Measurements from ENCODE around the gene IFT172.
"Not testable (repeated sequence)": the region's sequence is repeated elsewhere in the genome, so short reads cannot be mapped to it uniquely, and the experiment has no call there.

Gene IFT172

GRCh38 chr2:27489498-27490397, at the start of gene IFT172:
Gene IFT172 (minus strand): TSS chr2:27489743. CDS start chr2:27489653, 90 bp downstream.
- peak; percentile 91 to 97 (median 96) for DNase-seq

DNA sequence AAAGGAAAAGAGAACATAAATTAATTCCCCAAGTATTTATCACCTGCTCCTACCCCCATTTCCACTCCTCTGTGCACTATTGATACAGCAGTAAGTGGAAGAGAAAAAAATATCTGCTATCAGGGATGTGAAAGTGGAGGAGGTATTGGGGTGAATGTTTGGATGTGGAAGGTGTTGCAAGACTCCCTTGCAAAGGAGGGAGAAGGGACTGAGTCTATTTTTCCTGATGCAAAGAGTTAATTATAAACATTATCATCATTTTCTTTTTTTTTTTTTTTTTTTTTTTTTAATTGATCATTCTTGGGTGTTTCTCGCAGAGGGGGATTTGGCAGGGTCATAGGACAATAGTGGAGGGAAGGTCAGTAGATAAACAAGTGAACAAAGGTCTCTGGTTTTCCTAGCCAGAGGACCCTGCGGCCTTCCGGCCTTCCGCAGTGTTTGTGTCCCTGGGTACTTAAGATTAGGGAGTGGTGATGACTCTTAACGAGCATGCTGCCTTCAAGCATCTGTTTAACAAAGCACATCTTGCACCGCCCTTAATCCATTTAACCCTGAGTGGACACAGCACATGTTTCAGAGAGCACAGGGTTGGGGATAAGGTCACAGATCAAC, 49.4 kb upstream of the IFT172 start:
- not testable (repeated sequence) for DNase-seq

- no peak for DNase-seq
These were observed 47.7 kb upstream of the IFT172 start for GRCh38 chr2:27537287-27537686.

- DNase-seq = no peak
These were observed 42.4 kb upstream of the IFT172 start for GRCh38 chr2:27531983-27532382.

DNA sequence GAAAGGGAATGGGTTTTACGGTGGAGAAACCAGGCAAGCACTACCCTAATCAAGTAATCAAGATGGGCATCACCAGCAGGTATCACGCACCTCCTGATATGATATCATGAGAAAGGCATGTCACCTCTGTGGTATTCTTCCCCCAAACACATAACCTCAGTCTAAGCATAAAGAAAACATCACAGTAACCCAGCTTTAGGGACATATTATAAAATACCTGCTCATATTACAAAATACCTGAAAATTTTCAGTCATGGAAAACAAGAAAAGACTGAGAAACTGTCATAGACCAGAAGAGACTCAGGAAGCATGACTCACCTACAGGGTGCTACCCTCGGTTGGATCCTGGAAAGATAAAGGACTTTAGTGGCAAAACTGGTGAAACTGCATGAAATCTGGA, 37.6 kb upstream of the IFT172 start:
- no peak for DNase-seq

GRCh38 chr2:27522400-27522945, 32.9 kb upstream of the IFT172 start:
- DNase-seq = no peak

- DNase-seq = no peak
These were observed 30.8 kb upstream of the IFT172 start for GRCh38 chr2:27520316-27520715.

- no peak for DNase-seq
These were observed 29.2 kb upstream of the IFT172 start for GRCh38 chr2:27518782-27519113.

GRCh38 chr2:27518113-27518781, 28.7 kb upstream of the IFT172 start:
- no peak for DNase-seq

DNA sequence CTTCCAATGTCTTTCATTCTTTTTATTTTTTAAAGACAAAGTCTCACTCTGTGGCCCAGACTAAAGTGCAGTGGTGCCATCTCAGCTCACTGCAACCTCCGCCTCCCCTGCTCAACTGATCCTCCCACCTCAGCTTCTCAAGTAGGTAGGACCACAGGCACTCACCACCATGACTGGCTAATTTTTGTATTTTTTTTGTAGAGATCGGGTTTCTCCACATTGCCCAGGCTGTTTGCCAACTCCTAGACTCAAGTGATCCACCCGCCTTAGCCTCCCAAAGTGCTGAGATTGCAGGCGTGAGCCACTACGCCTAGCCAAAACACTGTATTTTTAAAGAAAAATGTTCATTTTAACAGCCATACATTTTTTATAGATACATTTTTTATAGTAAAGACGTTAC, 19.8 kb upstream of the IFT172 start:
- no peak for DNase-seq

DNA sequence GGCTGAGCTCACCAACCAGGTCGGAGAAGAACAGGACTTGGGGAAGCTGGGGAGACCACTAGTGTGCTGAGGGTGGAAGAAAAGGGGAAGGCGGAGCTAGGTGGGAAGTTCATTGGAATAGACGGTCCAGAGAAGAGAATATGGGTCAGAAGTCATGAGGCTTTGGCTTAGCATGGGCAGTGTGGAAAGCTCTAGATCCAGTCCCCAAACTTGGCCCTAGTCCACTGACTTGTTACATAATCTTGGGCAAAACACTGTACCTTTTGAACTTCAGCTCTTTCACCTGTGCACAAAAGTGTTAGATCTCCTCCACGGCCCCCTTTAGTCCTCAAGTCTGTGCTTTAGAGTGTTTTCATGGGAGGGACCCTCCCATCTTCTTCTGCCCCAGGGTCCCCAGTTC, 17.8 kb upstream of the IFT172 start:
- no peak for DNase-seq

DNA sequence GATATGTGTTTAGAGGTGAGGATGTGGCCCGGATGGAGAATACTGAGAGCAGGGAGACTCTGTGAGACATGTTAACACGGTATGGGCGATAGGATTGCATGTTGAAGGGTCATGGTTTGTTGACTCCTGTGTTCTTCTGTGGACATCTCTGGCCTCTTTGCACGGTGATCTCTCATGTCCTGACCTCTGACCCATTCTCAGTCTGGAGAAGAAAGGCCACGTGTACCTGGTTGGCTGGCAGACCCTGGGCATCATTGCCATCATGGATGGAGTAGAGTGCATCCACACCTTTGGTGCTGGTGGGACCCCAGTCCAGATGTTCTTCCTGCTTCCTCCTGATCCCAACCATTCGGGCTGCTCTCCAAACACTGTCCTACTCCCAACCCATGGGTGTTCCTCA, 17.0 kb upstream of the IFT172 start:
- no peak for DNase-seq

DNA sequence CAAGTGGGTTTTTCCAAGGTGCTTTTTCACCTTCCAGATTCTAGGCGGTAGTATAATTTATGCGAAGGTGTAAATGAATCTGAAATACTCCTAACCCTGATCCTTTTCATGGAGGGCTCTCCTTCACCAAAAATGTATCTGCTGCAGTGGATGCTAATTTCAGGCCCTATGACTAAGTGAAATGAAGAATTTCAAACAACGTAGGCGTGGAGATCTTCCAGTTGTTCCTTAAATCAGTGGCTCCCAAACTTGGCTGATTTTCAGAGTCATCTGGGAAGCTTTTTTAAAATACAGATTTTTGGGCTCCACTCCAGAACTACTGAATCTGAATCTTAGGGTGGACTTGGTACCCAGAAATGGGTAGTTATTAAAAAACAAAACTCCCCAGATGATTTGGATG, 12.6 kb upstream of the IFT172 start:
- no peak for DNase-seq

DNA sequence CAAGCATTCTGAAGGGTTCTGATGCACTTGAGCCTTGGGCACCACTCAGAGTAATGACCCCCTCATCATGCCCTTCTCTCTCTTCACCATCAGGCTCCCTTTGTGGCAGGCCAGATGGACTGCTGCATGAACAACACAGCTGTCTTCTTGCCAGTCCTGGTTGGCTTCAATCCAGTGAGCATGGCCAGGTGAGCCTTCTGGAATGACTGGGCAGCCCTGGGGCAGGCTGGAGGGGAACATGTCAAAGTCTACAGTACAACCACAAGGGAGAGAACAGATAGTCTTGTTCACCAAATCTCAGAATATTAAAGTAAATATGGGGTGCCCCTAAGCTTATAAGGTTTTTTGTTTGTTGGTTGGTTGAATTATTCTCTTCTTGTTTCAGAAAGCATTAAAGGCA, 11.5 kb upstream of the IFT172 start:
- no peak for DNase-seq

GRCh38 chr2:27498975-27499374, 9.4 kb upstream of the IFT172 start:
- DNase-seq = no peak

DNA sequence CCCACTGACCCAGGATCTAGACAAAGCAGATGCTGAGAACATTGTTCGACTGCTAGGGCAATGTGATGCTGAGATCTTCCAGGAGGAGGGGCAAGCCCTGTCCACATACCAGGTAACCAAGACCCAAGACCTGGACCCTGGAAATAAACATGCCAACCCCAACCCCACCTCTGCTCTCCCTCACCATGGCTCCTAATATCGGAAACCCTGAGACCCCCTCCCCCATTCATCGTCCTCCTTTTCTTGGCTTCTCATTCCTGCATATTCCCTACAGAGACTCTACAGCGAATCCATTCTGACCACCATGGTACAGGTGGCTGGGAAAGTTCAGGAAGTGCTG, 7.7 kb upstream of the IFT172 start:
- DNase-seq = no peak

- DNase-seq = no peak
These were observed 7.1 kb upstream of the IFT172 start, which contains the start of gene GCKR for GRCh38 chr2:27496357-27497287. Gene GCKR (plus strand): TSS chr2:27496839. CDS start chr2:27496905, 66 bp downstream.

- no peak for DNase-seq
These were observed 6.4 kb upstream of the IFT172 start for GRCh38 chr2:27495840-27496356.

DNA sequence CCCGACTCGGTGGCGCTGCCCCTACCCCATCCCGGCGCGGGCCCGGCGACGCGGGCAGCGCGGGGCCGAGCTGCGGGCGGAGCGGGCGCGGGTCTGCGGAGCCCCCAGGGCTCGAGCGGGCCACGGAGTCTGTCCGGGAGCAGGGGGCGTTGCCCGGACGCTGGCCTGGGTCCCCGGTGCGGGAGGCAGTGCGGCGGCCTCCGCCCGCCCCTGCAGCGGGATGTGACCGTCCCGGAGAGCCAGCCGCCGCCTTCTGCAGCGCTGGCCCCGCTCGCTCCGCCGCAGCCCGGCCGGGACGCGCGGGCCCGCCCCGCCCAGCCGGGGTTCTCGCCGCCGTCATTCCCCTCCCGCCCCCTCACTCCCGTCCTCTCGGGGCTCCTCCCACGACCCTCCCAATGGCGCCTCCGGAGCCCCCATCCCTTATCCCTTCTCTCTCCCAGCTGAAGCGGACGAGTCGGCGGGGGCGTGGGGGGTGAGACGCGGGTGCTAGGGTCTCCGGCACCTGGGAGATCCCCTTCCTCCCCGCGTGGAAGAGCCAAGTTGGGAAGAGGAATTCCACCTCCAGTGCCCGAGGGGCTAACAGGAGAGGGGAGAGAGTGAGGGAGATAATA, 5.5 kb upstream of the IFT172 start, which contains the start of gene FNDC4:
Gene FNDC4 (minus strand): TSS at position 257 of the 611 bp plus-strand sequence. CDS start 521 bp downstream, outside the sequence.
- no peak for DNase-seq

DNA sequence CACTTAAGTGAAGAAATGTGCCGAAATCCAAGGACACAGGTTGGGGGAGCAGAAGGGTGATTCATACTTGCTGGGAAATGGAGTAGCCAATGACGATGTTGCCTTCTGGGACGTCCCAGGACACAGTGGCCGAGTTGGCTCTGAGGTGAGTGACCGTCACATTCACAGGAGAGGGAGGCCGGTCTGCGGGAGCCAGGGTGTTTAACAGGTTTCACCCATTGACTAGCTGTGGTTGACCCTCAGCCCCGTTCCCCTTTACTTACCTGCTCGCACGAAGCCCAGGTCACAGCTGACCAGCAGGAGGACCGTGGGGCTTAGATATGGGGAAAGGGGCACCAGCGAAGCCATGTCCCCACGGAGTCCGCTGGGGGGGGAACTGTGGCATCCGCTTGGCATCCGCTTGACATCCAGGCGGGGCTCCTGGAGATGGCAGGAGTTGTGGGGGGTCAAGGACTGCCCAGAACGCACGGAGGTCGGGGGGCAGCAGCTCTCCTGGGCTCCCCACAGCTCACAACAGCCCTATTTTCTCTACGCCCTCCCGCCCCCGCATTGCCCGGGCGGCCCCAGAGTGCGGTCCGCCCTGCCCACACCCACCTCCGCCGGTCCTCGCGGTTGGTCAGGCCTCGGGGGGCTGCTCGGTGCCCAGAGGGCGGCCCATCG, 4.9 kb upstream of the IFT172 start:
- DNase-seq = no peak

DNA sequence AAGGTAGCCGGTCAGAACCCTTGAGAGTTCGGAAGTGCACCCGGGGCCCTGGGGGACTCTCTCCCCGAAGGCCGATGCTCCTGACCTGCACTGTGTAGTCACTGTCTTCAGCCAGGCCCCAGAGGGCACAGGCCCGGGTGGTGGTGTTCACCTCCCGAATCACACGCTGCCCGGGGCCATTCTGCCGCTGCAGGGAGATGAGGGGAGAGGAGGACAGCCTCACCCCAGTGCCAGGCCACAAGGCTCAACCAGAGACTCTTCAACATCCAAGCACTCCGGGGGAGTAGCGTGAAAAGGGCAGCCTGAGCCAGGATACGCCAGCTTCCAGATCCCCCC, 4.4 kb upstream of the IFT172 start:
- no peak for DNase-seq

Measured in activated CD4-positive, CD25-positive, alpha-beta regulatory T cell (primary cell).